ENCODE measurements around the gene ORAI2. TPM values are rescaled to one million over a fixed set of nuclear protein-coding genes. Genes with fewer than 3 reads are reported as not detected.
"Not testable (repeated sequence)": the region's sequence is repeated elsewhere in the genome, so short reads cannot be mapped to it uniquely, and the experiment has no call there.

ORAI2 gene
- total and polyA plus RNA-seq, 8 donors: 8.8 to 38.2 (median 13.2) TPM

- intact Hi-C loops (cut with DNase I): no loop called here
- peaks cover 0 to 93% of the 10 kb centered on the region in 2 donors for H3K36me3 ChIP-seq
Observed at GRCh38 chr7:102407910-102408309, 25.5 kb upstream of the ORAI2 start.

GRCh38 chr7:102408530-102408929 is 24.8 kb upstream of the ORAI2 start:
- H3K36me3 ChIP-seq: peaks cover 0 to 93% of the 10 kb centered on the region in 2 donors
- H3K27me3 ChIP-seq; ATAC-seq; H3K9me3 ChIP-seq; H3K27ac ChIP-seq; DNase-seq; intact Hi-C loops (cut with DNase I); H3K4me3 ChIP-seq; H3K4me1 ChIP-seq: not testable (repeated sequence)

More at GRCh38 chr7:102407910-102408309, 25.5 kb upstream of the ORAI2 start:
- no peaks in the 10 kb centered on the region for H3K9me3 ChIP-seq
- no peak for DNase-seq
- no peak overlapping the region for H3K4me3 ChIP-seq
- no peaks in the 10 kb centered on the region for H3K27me3 ChIP-seq
- H3K27ac ChIP-seq: no peak overlapping the region
- H3K4me1 ChIP-seq: peaks cover 0 to 9% of the 10 kb centered on the region in 2 donors
- no peak for ATAC-seq
- TF ChIP-seq CTCF (IDR thresholded peaks at IDR 0.05): no peak

- H3K4me3 ChIP-seq: no peak overlapping the region
- H3K27me3 ChIP-seq: no peaks in the 10 kb centered on the region
- peaks cover 0 to 96% of the 10 kb centered on the region in 2 donors for H3K36me3 ChIP-seq
- intact Hi-C loops (cut with DNase I): no loop called here
- DNase-seq (no peak), ATAC-seq (no peak)
- no peak for TF ChIP-seq CTCF (IDR thresholded peaks at IDR 0.05)
- H3K9me3 ChIP-seq: no peaks in the 10 kb centered on the region
- peaks cover 0 to 10% of the 10 kb centered on the region in 2 donors for H3K4me1 ChIP-seq
- no peak overlapping the region for H3K27ac ChIP-seq
Observed at GRCh38 chr7:102409340-102409739, 24.0 kb upstream of the ORAI2 start.

GRCh38 chr7:102410123-102410522 is 23.3 kb upstream of the ORAI2 start:
- intact Hi-C loops (cut with DNase I): no loop called here
- peaks cover 0 to 94% of the 10 kb centered on the region in 2 donors for H3K36me3 ChIP-seq

GRCh38 chr7:102410918-102411317 is 22.5 kb upstream of the ORAI2 start:
- intact Hi-C loops (cut with DNase I): no loop called here
- Histone ChIP-seq H3K4me3 (no peak overlapping the region), H3K27ac (no peak overlapping the region), H3K9me3 (no peaks in the 10 kb centered on the region), H3K27me3 (no peaks in the 10 kb centered on the region), H3K36me3 (peaks cover 0 to 94% of the 10 kb centered on the region in 2 donors), H3K4me1 (peaks cover 0 to 22% of the 10 kb centered on the region in 2 donors)
- no peak for DNase-seq
- ATAC-seq: no peak
- no peak for TF ChIP-seq CTCF (IDR thresholded peaks at IDR 0.05)

More at GRCh38 chr7:102410123-102410522, 23.3 kb upstream of the ORAI2 start:
- Histone ChIP-seq H3K27me3 (no peaks in the 10 kb centered on the region), H3K4me1 (peaks cover 0 to 14% of the 10 kb centered on the region in 2 donors), H3K9me3 (no peaks in the 10 kb centered on the region), H3K27ac (no peak overlapping the region), H3K4me3 (no peak overlapping the region)
- no peak for ATAC-seq
- no peak for TF ChIP-seq CTCF (IDR thresholded peaks at IDR 0.05)
- DNase-seq: no peak

GRCh38 chr7:102412548-102412947 is 20.8 kb upstream of the ORAI2 start:
- Histone ChIP-seq H3K36me3 (peaks cover 0 to 82% of the 10 kb centered on the region in 2 donors), H3K27me3 (no peaks in the 10 kb centered on the region), H3K4me1 (peaks cover 0 to 27% of the 10 kb centered on the region in 2 donors), H3K9me3 (no peaks in the 10 kb centered on the region), H3K4me3 (no peak overlapping the region), H3K27ac (no peak overlapping the region)
- intact Hi-C loops (cut with DNase I): no loop called here
- ATAC-seq: peak; percentile 32
- peak; percentile 13 to 45 for TF ChIP-seq CTCF (IDR thresholded peaks at IDR 0.05)
- DNase-seq: peak in 1 of 4 donors; percentile 84
